CD8-positive, alpha-beta memory T cell (primary cell): ENCODE measurements around the gene TENM3. TPM values are rescaled to one million over a fixed set of nuclear protein-coding genes. Genes with fewer than 3 reads are reported as not detected.
A peak's percentile ranks its signal among the peaks of the same experiment; 100 is the strongest.

Source experiments
- CTCF ChIA-PET: fragments of 350-600 bp; sonication (Branson Sonifier 250); formaldehyde crosslinking; loops from one replicate; lab custom pipeline; 2021; ENCODE audit warnings: antibody characterized with exemption; lab: Charles Lee
- POLR2A ChIA-PET: fragments of 350-600 bp; sonication (Branson Sonifier 250); formaldehyde crosslinking; loops from one replicate; lab custom pipeline; 2021; ENCODE audit warnings: antibody characterized with exemption; lab: Charles Lee
- DNase-seq, 5 donors: peaks; one replicate each; pipeline versions ENCODE4 v3.0.0 to v3.0.0-alpha.2; 2020 to 2022; ENCODE audit warnings: mixed read lengths in 1 of 5
- H3K27ac ChIP-seq: one replicate; pipeline ENCODE4 v1.7.0; 2013; ENCODE audit warnings: low read depth, mild to moderate bottlenecking, low read length, moderate library complexity
- H3K27me3 ChIP-seq: 2 replicates; pipeline ENCODE4 v1.7.0; 2013; ENCODE audit warnings: low read length, mild to moderate bottlenecking; ENCODE audit not compliant: insufficient read depth, poor library complexity, severe bottlenecking
- H3K36me3 ChIP-seq: 2 replicates; pipeline ENCODE4 v1.7.0; 2013; ENCODE audit warnings: mild to moderate bottlenecking, low read length, moderate library complexity; ENCODE audit not compliant: insufficient read depth
- H3K4me1 ChIP-seq: 2 replicates; pipeline ENCODE4 v1.7.0; 2013; ENCODE audit warnings: mild to moderate bottlenecking, low read length, moderate library complexity; ENCODE audit not compliant: insufficient read depth
- H3K4me3 ChIP-seq: 2 replicates; pipeline ENCODE4 v1.7.0; 2013; ENCODE audit warnings: mild to moderate bottlenecking, low read length
- H3K9me3 ChIP-seq: 2 replicates; pipeline ENCODE4 v1.7.0; 2013; ENCODE audit warnings: mild to moderate bottlenecking, low read length
- H3K27ac Mint-ChIP-seq, 8 donors: one replicate each; pipeline ENCODE4 v1.8.0; 2020 to 2021; ENCODE audit warnings: mixed read lengths in 8 of 8, mild to moderate bottlenecking in 6 of 8, inconsistent platforms in 3 of 8, moderate library complexity in 3 of 8
- H3K27me3 Mint-ChIP-seq, 2 donors: one replicate each; pipeline ENCODE4 v1.8.0; 2020 to 2021; ENCODE audit warnings: mixed read lengths in 2 of 2, mild to moderate bottlenecking in 1 of 2, moderate library complexity in 1 of 2
- H3K36me3 Mint-ChIP-seq, 3 donors: one replicate each; pipeline ENCODE4 v1.8.0; 2020 to 2021; ENCODE audit warnings: mixed read lengths in 3 of 3, inconsistent platforms in 1 of 3, mild to moderate bottlenecking in 1 of 3
- H3K4me1 Mint-ChIP-seq, 3 donors: one replicate each; pipeline ENCODE4 v1.8.0; 2020 to 2021; ENCODE audit warnings: mixed read lengths in 3 of 3, inconsistent platforms in 1 of 3, mild to moderate bottlenecking in 1 of 3
- H3K4me3 Mint-ChIP-seq, 7 donors: one replicate each; pipeline ENCODE4 v1.8.0; 2020 to 2021; ENCODE audit warnings: mixed read lengths in 7 of 7, mild to moderate bottlenecking in 6 of 7, moderate library complexity in 4 of 7, inconsistent platforms in 2 of 7
- H3K9me3 Mint-ChIP-seq, 5 donors: one replicate each; pipeline ENCODE4 v1.8.0; 2020 to 2022; ENCODE audit warnings: mixed read lengths in 5 of 5, mild to moderate bottlenecking in 3 of 5, moderate library complexity in 2 of 5, inconsistent platforms in 1 of 5
- polyA plus RNA-seq: library from polyadenylated mRNA; unstranded; fragments of 300-500 nt; fragmentation: Illumina TruSeq; gene quantifications from one replicate; pipeline ENCODE4 v1.2.3, GENCODE V29; 2021
- total RNA-seq, 2 experiments: library from RNA; stranded (reverse); gene quantifications; one replicate each; pipeline ENCODE4 v1.2.3, GENCODE V29; 2021

The TENM3 gene
- total and polyA plus RNA-seq, 3 experiments from 2014 or later: not detected

DNA sequence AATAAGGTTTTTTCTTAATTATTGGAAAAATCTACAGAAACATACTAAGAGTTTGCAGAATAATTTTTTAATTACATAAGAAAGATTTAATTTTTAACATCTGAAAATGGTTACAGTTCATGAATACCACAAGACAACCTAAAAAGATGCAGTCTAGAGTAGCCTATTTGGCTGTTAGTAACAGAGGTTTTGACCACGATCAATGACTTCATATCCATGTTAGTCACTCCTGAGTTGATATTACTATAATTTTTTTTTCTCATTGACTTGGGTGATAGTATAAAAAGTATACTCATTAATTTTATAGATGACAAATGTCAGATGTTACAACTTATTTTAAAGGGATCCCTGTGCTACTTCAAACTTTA, 401.5 kb downstream of the TENM3 start:
- H3K4me3 ChIP-seq: no peak overlapping the region
- POLR2A ChIA-PET: no interaction called here
- no peaks in the 10 kb centered on the region for H3K4me1 Mint-ChIP-seq
- no peaks in the 10 kb centered on the region for H3K27me3 ChIP-seq
- peaks cover 0 to 10% (median 3%) of the 10 kb centered on the region in 5 donors for H3K9me3 Mint-ChIP-seq
- H3K27ac Mint-ChIP-seq: no peak overlapping the region
- H3K27ac ChIP-seq: no peak overlapping the region
- no peak for DNase-seq
- no peaks in the 10 kb centered on the region for H3K9me3 ChIP-seq
- CTCF ChIA-PET: no interaction called here
- no peaks in the 10 kb centered on the region for H3K36me3 Mint-ChIP-seq
- no peaks in the 10 kb centered on the region for H3K4me1 ChIP-seq
- peaks cover 0 to 5% of the 10 kb centered on the region in 2 donors for H3K27me3 Mint-ChIP-seq
- H3K36me3 ChIP-seq: no peaks in the 10 kb centered on the region
- no peak overlapping the region for H3K4me3 Mint-ChIP-seq

DNA sequence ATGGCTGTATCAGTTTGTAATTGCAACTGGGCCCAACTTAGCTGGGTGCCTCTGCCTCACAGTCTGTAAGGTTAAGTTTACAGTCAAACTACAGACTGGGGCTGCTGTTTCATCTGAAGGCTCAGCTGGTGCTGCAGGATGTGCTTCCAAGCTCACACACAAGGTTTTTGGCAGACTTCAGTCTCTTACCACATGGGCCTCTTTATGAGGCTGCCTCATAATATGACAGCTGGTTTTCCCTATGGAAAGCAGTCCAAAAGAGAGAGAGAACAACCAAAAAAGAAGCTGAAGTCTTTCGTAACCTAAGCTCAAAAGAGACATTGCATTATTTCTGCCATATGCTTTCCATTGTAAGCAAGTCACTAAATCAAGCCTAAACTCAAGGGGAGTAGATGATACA, 402.3 kb downstream of the TENM3 start:
- DNase-seq: no peak
- Mint-ChIP-seq H3K27me3 (peaks cover 0 to 8% of the 10 kb centered on the region in 2 donors), H3K36me3 (no peaks in the 10 kb centered on the region), H3K9me3 (peaks cover 0 to 10% (median 5%) of the 10 kb centered on the region in 5 donors), H3K27ac (peak overlapping the region in 1 of 8 donors; percentile 2), H3K4me1 (no peaks in the 10 kb centered on the region), H3K4me3 (no peak overlapping the region)
- Histone ChIP-seq H3K9me3 (no peaks in the 10 kb centered on the region), H3K4me3 (no peak overlapping the region), H3K27ac (no peak overlapping the region), H3K27me3 (no peaks in the 10 kb centered on the region), H3K36me3 (no peaks in the 10 kb centered on the region), H3K4me1 (no peaks in the 10 kb centered on the region)
- ChIA-PET POLR2A (no interaction called here), CTCF (no interaction called here)

DNA sequence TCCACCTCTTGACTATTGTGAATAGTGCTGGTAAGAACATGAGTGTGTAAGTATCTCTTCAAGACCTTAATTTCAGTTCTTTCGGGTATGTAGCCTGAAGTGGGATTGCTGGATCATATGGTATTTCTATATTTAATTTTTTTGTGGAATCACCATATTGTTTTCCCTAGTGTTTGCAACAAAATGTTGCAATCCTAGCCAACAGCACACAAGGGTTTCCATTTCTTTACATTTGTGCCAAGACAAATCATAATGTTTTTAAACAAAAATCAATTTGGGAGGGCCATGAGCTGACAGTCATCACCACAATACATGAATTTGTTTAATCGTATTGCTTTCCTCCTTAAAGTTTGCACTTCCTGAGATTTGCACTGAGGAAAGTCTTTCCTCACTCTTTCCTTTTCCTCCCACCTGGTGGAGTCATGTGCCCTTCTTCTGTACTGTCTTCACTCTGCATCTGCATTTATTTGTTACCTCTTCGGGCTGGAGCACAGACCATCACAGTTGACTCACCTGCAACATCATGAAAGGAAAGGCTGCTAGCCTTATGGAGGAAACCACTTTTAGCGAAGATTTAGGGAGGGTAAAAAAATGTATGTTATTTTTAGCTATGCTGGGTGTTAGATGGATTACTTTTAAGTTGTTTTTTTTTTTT, 404.6 kb downstream of the TENM3 start:
- no peaks in the 10 kb centered on the region for H3K4me1 Mint-ChIP-seq
- Histone ChIP-seq H3K27me3 (no peaks in the 10 kb centered on the region), H3K4me3 (no peak overlapping the region), H3K36me3 (no peaks in the 10 kb centered on the region), H3K27ac (no peak overlapping the region), H3K4me1 (no peaks in the 10 kb centered on the region), H3K9me3 (no peaks in the 10 kb centered on the region)
- ChIA-PET CTCF (no interaction called here), POLR2A (no interaction called here)
- peaks cover 0 to 10% (median 6%) of the 10 kb centered on the region in 5 donors for H3K9me3 Mint-ChIP-seq
- H3K27ac Mint-ChIP-seq: no peak overlapping the region
- H3K4me3 Mint-ChIP-seq: no peak overlapping the region
- H3K36me3 Mint-ChIP-seq: no peaks in the 10 kb centered on the region
- DNase-seq: no peak
- H3K27me3 Mint-ChIP-seq: peaks cover 0 to 9% of the 10 kb centered on the region in 2 donors

DNA sequence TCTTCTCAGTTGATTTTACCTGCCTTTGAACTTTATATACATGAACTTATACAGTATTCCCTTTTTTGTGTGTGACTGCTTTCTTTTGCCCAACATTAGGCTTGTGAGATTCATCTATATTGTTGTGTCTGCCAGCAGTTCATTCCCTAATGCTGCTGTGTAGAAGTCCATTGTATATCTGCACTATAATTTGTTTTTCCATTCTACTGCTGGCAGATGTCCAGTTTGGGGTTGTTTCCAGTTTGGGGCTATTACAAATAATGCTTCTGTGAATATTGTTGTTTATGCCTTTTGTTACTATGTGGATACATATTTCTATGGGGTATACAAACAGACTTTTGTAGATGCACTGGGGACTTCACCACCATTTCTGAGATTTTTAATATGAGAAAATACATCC, 405.6 kb downstream of the TENM3 start:
- CTCF ChIA-PET: no interaction called here
- no peaks in the 10 kb centered on the region for H3K36me3 Mint-ChIP-seq

DNA sequence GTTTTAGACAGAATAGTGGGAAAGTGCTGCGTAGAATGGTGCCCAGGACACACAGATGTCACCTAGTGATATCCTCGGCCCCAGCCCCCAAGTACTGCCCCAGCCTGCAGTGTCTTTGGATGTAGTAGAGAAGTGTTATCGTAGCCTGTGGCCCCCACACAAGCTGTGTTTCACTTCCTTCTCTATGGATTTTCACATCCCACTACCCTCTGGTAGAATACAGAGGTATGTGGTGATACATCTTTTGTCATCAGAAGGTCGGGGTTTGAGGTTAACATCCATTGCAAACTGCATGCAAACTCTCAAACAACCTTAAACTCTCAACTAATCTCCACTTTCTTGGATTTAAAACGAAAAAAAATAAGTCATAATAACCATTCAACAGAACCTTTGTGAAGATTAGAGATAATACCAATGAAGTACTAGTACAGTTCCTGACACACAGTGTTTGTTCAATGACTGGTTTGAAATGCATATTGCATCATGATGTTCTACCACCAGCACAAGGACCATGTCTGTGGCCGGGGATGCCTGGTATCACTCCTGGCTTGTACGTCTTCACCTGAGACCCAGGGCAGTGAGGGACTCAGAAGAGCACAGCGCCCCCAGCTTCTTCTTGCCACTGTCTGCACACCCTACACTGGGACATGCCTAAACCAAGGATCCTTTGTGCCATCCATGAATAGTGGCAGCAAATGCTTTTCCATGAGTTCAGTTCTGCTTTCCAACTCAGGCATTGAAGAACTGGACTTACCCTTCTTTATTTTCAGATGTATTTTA, 406.7 kb downstream of the TENM3 start:
- no peaks in the 10 kb centered on the region for H3K36me3 ChIP-seq
- H3K27me3 ChIP-seq: no peaks in the 10 kb centered on the region
- H3K27me3 Mint-ChIP-seq: peaks cover 0 to 12% of the 10 kb centered on the region in 2 donors
- H3K27ac Mint-ChIP-seq: no peak overlapping the region
- H3K9me3 Mint-ChIP-seq: peaks cover 0 to 10% (median 6%) of the 10 kb centered on the region in 5 donors
- no peaks in the 10 kb centered on the region for H3K4me1 ChIP-seq
- no peaks in the 10 kb centered on the region for H3K4me1 Mint-ChIP-seq
- H3K36me3 Mint-ChIP-seq: no peaks in the 10 kb centered on the region
- ChIA-PET CTCF (no interaction called here), POLR2A (no interaction called here)
- no peak overlapping the region for H3K27ac ChIP-seq
- H3K4me3 Mint-ChIP-seq: no peak overlapping the region
- H3K4me3 ChIP-seq: no peak overlapping the region
- no peaks in the 10 kb centered on the region for H3K9me3 ChIP-seq
- DNase-seq: no peak

More for the DNA sequence above, 405.6 kb downstream of the TENM3 start:
- Histone ChIP-seq H3K27me3 (no peaks in the 10 kb centered on the region), H3K4me3 (no peak overlapping the region), H3K36me3 (no peaks in the 10 kb centered on the region), H3K9me3 (no peaks in the 10 kb centered on the region), H3K4me1 (no peaks in the 10 kb centered on the region), H3K27ac (no peak overlapping the region)
- Mint-ChIP-seq H3K4me1 (no peaks in the 10 kb centered on the region), H3K27me3 (peaks cover 0 to 12% of the 10 kb centered on the region in 2 donors), H3K4me3 (no peak overlapping the region), H3K27ac (no peak overlapping the region), H3K9me3 (peaks cover 0 to 10% (median 6%) of the 10 kb centered on the region in 5 donors)
- POLR2A ChIA-PET: no interaction called here
- no peak for DNase-seq

DNA sequence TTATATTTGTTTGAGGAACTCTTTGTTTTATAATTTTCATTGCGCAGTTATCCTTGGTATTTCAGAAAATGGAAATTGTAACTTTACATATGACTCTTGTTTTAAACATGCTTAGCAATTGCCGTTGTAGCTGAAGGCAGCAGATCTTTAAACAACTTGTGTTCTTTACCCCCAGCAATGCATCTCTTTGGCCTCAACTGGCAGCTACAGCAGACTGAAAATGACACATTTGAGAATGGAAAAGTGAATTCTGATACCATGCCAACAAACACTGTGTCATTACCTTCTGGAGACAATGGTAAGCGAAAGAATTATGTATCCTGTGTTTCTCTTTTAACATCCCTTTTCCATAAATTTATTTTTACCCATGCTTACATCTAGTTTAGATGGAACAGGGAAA, 410.4 kb downstream of the TENM3 start:
- peaks cover 0 to 4% (median 0%) of the 10 kb centered on the region in 5 donors for H3K9me3 Mint-ChIP-seq
- no peaks in the 10 kb centered on the region for H3K36me3 ChIP-seq
- ChIA-PET CTCF (no interaction called here), POLR2A (no interaction called here)
- H3K4me1 Mint-ChIP-seq: no peaks in the 10 kb centered on the region
- no peaks in the 10 kb centered on the region for H3K4me1 ChIP-seq
- no peak overlapping the region for H3K27ac Mint-ChIP-seq
- no peak for DNase-seq
- H3K4me3 ChIP-seq: no peak overlapping the region
- H3K9me3 ChIP-seq: no peaks in the 10 kb centered on the region
- no peaks in the 10 kb centered on the region for H3K27me3 ChIP-seq
- H3K36me3 Mint-ChIP-seq: no peaks in the 10 kb centered on the region
- H3K27me3 Mint-ChIP-seq: peaks cover 0 to 12% of the 10 kb centered on the region in 2 donors
- H3K4me3 Mint-ChIP-seq: no peak overlapping the region
- H3K27ac ChIP-seq: no peak overlapping the region

DNA sequence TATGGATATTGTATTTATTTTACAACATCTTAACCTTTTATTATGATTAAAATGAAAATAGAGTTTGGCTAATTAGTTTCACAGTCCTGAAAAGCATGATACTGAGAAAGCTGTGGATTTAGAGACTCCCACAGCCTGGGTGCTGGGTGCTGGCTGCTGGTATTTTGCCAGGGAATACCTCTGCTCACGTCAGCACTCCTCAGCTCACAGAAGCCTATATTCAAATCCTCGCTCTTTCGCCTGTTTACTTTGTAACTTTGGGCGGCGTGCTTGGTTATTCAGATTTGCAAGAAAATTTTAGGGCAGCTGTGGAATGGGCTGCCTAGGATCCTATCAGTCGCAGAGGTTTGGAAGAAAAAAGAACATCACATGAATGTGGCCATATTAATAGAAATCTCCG, 412.1 kb downstream of the TENM3 start:
- Histone ChIP-seq H3K4me3 (no peak overlapping the region), H3K27me3 (no peaks in the 10 kb centered on the region), H3K36me3 (no peaks in the 10 kb centered on the region), H3K9me3 (no peaks in the 10 kb centered on the region), H3K4me1 (no peaks in the 10 kb centered on the region), H3K27ac (no peak overlapping the region)
- no peak for DNase-seq
- Mint-ChIP-seq H3K4me1 (no peaks in the 10 kb centered on the region), H3K27ac (no peak overlapping the region), H3K4me3 (no peak overlapping the region), H3K27me3 (peaks cover 0 to 14% of the 10 kb centered on the region in 2 donors), H3K36me3 (no peaks in the 10 kb centered on the region), H3K9me3 (peaks cover 0 to 4% (median 0%) of the 10 kb centered on the region in 5 donors)
- ChIA-PET CTCF (no interaction called here), POLR2A (no interaction called here)

DNA sequence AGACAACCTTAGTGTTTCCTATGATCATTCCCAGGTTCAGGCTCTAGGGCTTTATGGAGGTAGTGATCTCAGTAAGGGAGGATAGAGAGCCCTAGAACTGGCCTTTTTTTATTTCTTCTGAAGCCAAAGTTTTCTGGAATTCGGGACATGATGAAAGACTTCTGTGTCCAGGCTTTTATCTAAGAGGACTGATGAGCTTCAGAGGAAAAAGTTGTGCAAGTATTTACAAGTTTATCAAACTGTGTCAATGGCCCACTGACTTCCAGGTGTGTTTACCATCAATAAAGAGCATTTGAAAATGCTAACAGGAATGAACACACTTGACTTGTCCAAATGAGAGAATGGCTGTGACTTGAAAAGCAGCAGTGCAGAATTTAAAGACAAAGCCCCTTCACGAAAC, 419.3 kb downstream of the TENM3 start:
- Mint-ChIP-seq H3K27ac (no peak overlapping the region), H3K27me3 (peaks cover 0 to 3% of the 10 kb centered on the region in 2 donors), H3K4me3 (no peak overlapping the region), H3K9me3 (peaks cover 0 to 8% (median 0%) of the 10 kb centered on the region in 5 donors), H3K4me1 (no peaks in the 10 kb centered on the region), H3K36me3 (no peaks in the 10 kb centered on the region)
- H3K36me3 ChIP-seq: no peaks in the 10 kb centered on the region
- POLR2A ChIA-PET: no interaction called here
- no peak overlapping the region for H3K27ac ChIP-seq
- no peaks in the 10 kb centered on the region for H3K27me3 ChIP-seq
- no peak overlapping the region for H3K4me3 ChIP-seq
- no peaks in the 10 kb centered on the region for H3K4me1 ChIP-seq
- CTCF ChIA-PET: no interaction called here
- DNase-seq: no peak
- H3K9me3 ChIP-seq: no peaks in the 10 kb centered on the region
